Panc1 (cell line): ENCODE results near the gene PRPF40B. TPM values are rescaled to one million over a fixed set of nuclear protein-coding genes. Genes with fewer than 3 reads are reported as not detected.

ENCODE experiments used
- ATAC-seq: fragments of 200-7000 bp; cut with Tn5 transposase; 2 replicates; pipeline ENCODE4 v1.9.1; 2020; ENCODE audit warnings: mild to moderate bottlenecking, moderate library complexity
- BruUV-seq: library from RNA; stranded (reverse); fragments of 400-500 nt; replicated peaks from 2 replicates; lab custom pipeline; 2021; lab: Mats Ljungman, UMichigan
- CTCF ChIA-PET: fragments of 300-600 bp; sonication (Branson Sonifier 250); formaldehyde crosslinking; loops from one replicate; lab custom pipeline; 2022; ENCODE audit warnings: antibody characterized with exemption; lab: Charles Lee
- POLR2A ChIA-PET: fragments of 300-600 bp; sonication (Branson Sonifier 250); formaldehyde crosslinking; loops from one replicate; lab custom pipeline; 2022; ENCODE audit warnings: antibody characterized with exemption; lab: Charles Lee
- DNase-seq: peaks from one replicate; pipeline ENCODE4 v3.0.0-alpha.2; 2010; ENCODE audit warnings: low read depth, low spot score
- H3K27ac ChIP-seq: 2 replicates; pipeline ENCODE4 v1.5.1; 2011; ENCODE audit warnings: mild to moderate bottlenecking, low read length, inconsistent platforms
- H3K27me3 ChIP-seq: fragments of 200-500 bp; sonication (Bioruptor generic); 2 replicates; pipeline ENCODE4 v1.6.0; 2014; ENCODE audit warnings: low read length, inconsistent platforms; ENCODE audit not compliant: control insufficient read depth, insufficient read depth
- H3K36me3 ChIP-seq: fragments of 200-500 bp; sonication (Bioruptor generic); 2 replicates; pipeline ENCODE4 v1.5.1; 2014; ENCODE audit warnings: inconsistent platforms, mild to moderate bottlenecking, low read length, moderate library complexity; ENCODE audit not compliant: control insufficient read depth, insufficient read depth
- H3K4me1 ChIP-seq: 2 replicates; pipeline ENCODE4 v1.5.1; 2011; ENCODE audit warnings: inconsistent platforms, mild to moderate bottlenecking, low read length, moderate library complexity; ENCODE audit not compliant: control insufficient read depth, insufficient read depth
- H3K4me3 ChIP-seq, 2 experiments: 2 replicates each; pipeline ENCODE4 v1.5.1; 2011 to 2012; ENCODE audit warnings: low read depth in 2 of 2, low read length in 2 of 2, mild to moderate bottlenecking in 2 of 2, inconsistent platforms in 1 of 2, moderate library complexity in 1 of 2
- H3K9me3 ChIP-seq: fragments of 200-500 bp; sonication (Bioruptor generic); 2 replicates; pipeline ENCODE4 v1.5.1; 2014; ENCODE audit warnings: low read depth, mild to moderate bottlenecking, inconsistent platforms, low read length, moderate library complexity; ENCODE audit not compliant: control insufficient read depth, insufficient read depth
- POLR2AphosphoS5 ChIP-seq: IDR thresholded peaks from 2 replicates; pipeline ENCODE4 v1.6.1; 2012; ENCODE audit warnings: mild to moderate bottlenecking, low read depth, low read length, moderate library complexity
- SIN3A ChIP-seq: IDR thresholded peaks from 2 replicates; pipeline ENCODE4 v1.6.1; 2012; ENCODE audit warnings: low read depth, mild to moderate bottlenecking, low read length, moderate library complexity, borderline replicate concordance; ENCODE audit not compliant: insufficient read depth
- TCF7L2 ChIP-seq: IDR thresholded peaks from 2 replicates; pipeline ENCODE4 v1.6.1; 2011; ENCODE audit warnings: mild to moderate bottlenecking, low read depth, low read length, inconsistent platforms
- in situ Hi-C: cut with HindIII; loops from 2 replicates; pipeline ENCODE4 v1.10.0; 2016; ENCODE audit warnings: low sequenced_read_pairs, low pct_unique_long_range_greater_than_20kb
- intact Hi-C: fragments of 100-400 bp; cut with micrococcal nuclease; formaldehyde crosslinking; loops from one replicate; pipeline ENCODE4 v1.10.0; 2022; ENCODE audit not compliant: unreplicated experiment
- total RNA-seq: library from RNA; stranded (reverse); gene quantifications from one replicate; pipeline ENCODE4 v1.2.1, GENCODE V29; 2021; ENCODE audit not compliant: unreplicated experiment
- TF ChIP-seq, protein P1 (sequence below), 2 experiments: IDR thresholded peaks; 2 replicates each; pipeline ENCODE4 v1.6.1; 2011 to 2012; ENCODE audit warnings: low read depth in 2 of 2, control low read depth in 1 of 2, low read length in 1 of 2, mild to moderate bottlenecking in 1 of 2, moderate library complexity in 1 of 2; ENCODE audit not compliant: insufficient read depth in 1 of 2
- TF ChIP-seq, protein P2 (sequence below): fragments of 450-650 bp; IDR thresholded peaks from 2 replicates; pipeline ENCODE4 v1.5.1; 2017; ENCODE audit warnings: mild to moderate bottlenecking

Gene PRPF40B
- total RNA-seq, 1 experiment from 2014 or later, result 26.3 TPM

GRCh38 chr12:49612210-49612609, 11.2 kb upstream of the PRPF40B start:
- CTCF ChIA-PET, result interaction anchor here (0.6 kb wide), 2 partner anchors 37 to 348 kb away, joined by 3 to 4 read pairs; no protein-coding TSS in a partner anchor
- DNase-seq (no peak), ATAC-seq (no peak)
- no peaks in the 10 kb centered on the region for H3K27me3 ChIP-seq
- intact Hi-C loops (no loop called here), in situ Hi-C loops (no loop called here)
- no peaks in the 10 kb centered on the region for H3K4me1 ChIP-seq
- no peaks in the 10 kb centered on the region for H3K9me3 ChIP-seq
- POLR2A ChIA-PET, result interaction anchor here (0.6 kb wide), 1 partner anchor 253 kb away, joined by 4 read pairs; no protein-coding TSS in a partner anchor
- H3K36me3 ChIP-seq, result no peaks in the 10 kb centered on the region
- no peak overlapping the region for H3K4me3 ChIP-seq
- no TSS peak for BruUV-seq
- TF ChIP-seq SIN3A, result no peak
- TF ChIP-seq, protein P1, sequence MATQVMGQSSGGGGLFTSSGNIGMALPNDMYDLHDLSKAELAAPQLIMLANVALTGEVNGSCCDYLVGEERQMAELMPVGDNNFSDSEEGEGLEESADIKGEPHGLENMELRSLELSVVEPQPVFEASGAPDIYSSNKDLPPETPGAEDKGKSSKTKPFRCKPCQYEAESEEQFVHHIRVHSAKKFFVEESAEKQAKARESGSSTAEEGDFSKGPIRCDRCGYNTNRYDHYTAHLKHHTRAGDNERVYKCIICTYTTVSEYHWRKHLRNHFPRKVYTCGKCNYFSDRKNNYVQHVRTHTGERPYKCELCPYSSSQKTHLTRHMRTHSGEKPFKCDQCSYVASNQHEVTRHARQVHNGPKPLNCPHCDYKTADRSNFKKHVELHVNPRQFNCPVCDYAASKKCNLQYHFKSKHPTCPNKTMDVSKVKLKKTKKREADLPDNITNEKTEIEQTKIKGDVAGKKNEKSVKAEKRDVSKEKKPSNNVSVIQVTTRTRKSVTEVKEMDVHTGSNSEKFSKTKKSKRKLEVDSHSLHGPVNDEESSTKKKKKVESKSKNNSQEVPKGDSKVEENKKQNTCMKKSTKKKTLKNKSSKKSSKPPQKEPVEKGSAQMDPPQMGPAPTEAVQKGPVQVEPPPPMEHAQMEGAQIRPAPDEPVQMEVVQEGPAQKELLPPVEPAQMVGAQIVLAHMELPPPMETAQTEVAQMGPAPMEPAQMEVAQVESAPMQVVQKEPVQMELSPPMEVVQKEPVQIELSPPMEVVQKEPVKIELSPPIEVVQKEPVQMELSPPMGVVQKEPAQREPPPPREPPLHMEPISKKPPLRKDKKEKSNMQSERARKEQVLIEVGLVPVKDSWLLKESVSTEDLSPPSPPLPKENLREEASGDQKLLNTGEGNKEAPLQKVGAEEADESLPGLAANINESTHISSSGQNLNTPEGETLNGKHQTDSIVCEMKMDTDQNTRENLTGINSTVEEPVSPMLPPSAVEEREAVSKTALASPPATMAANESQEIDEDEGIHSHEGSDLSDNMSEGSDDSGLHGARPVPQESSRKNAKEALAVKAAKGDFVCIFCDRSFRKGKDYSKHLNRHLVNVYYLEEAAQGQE (IDR thresholded peaks at IDR 0.05; ENCODE audit: insufficient read depth in 1 of 2, low read depth in 2 of 2, low read length in 1 of 2), result no peak
- TF ChIP-seq, protein P2, sequence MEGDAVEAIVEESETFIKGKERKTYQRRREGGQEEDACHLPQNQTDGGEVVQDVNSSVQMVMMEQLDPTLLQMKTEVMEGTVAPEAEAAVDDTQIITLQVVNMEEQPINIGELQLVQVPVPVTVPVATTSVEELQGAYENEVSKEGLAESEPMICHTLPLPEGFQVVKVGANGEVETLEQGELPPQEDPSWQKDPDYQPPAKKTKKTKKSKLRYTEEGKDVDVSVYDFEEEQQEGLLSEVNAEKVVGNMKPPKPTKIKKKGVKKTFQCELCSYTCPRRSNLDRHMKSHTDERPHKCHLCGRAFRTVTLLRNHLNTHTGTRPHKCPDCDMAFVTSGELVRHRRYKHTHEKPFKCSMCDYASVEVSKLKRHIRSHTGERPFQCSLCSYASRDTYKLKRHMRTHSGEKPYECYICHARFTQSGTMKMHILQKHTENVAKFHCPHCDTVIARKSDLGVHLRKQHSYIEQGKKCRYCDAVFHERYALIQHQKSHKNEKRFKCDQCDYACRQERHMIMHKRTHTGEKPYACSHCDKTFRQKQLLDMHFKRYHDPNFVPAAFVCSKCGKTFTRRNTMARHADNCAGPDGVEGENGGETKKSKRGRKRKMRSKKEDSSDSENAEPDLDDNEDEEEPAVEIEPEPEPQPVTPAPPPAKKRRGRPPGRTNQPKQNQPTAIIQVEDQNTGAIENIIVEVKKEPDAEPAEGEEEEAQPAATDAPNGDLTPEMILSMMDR, result no peak
- TF ChIP-seq TCF7L2, result no peak
- TF ChIP-seq POLR2AphosphoS5, result no peak
- no peak overlapping the region for H3K27ac ChIP-seq

- no peak for DNase-seq
- no peaks in the 10 kb centered on the region for H3K4me1 ChIP-seq
- H3K36me3 ChIP-seq, result no peaks in the 10 kb centered on the region
- no peak for ATAC-seq
- ChIA-PET CTCF (no interaction called here), POLR2A (interaction anchor here (0.6 kb wide), 1 partner anchor 206 kb away, joined by 3 read pairs; no protein-coding TSS in a partner anchor)
- BruUV-seq, result no TSS peak
- intact Hi-C loops (no loop called here), in situ Hi-C loops (no loop called here)
- no peak overlapping the region for H3K4me3 ChIP-seq
- no peaks in the 10 kb centered on the region for H3K9me3 ChIP-seq
- no peak overlapping the region for H3K27ac ChIP-seq
- TF ChIP-seq, protein P1 (IDR thresholded peaks at IDR 0.05; ENCODE audit: insufficient read depth in 1 of 2, low read depth in 2 of 2, low read length in 1 of 2), result no peak
- no peak for TF ChIP-seq SIN3A
- TF ChIP-seq POLR2AphosphoS5, result no peak
- peaks cover 2% of the 10 kb centered on the region; the same call in 1 of the 2 replicates for H3K27me3 ChIP-seq
Observed at GRCh38 chr12:49615725-49616124, 7.6 kb upstream of the PRPF40B start.
